Measurements from ENCODE around the gene FAM170B.

DNA sequence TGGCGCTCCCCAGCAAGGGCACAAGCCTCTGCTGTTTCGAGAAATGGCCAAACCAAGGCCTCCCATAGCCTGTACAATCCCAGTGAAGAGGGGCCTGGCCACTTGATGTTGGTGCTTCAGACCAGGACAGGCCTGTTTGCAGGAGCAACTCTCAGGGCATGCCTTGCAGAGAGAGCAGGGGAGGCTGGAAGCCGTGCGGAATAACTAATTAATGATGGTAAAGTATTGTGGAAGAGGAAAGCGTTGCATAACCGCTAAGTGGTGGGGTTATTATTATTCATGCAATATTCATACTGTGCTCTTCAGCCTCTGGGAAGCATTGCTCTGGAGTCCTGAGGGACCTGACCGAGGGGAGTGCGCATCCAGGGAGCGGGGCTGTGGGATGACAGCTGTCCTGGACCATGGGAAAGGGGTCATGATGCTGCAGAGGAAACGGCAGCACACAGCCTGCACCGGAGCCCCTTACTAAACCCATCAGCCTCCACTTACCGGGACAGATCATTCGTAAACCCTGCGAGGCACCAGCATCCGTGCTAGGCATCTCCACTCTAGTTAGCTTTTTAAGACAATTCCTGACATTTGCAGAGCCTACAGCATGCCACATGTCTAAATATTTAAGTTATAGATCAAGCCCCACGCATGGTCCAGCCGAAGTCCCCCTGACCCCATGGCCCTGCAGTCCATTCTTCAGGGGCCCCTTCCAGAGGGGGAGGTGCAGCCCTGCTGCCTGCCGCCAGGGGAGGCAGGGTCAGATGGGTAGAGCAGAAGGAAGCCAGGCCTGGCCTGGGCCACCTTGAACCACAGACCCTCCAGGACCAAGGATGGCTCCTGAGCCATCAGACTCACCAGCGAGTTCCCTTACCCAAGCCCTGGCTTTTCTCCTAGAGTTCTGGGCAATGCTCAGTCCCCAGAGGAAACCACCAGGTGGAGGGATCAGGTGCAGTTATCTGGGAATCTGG is 42.8 kb upstream of the FAM170B start:
- no peak for TF ChIP-seq EP300 (IDR thresholded peaks at IDR 0.05)
- no peak for TF ChIP-seq POLR2A (IDR thresholded peaks at IDR 0.05; ENCODE audit: low read depth)

Measured in esophagus muscularis mucosa (tissue), 2 donors.